MCF 10A (cell line): ENCODE results near the gene ORM2. TPM values are rescaled to one million over a fixed set of nuclear protein-coding genes. Genes with fewer than 3 reads are reported as not detected.

Experiments used
- BruUV-seq: library from RNA; stranded (reverse); fragments of 400-500 nt; replicated peaks from 2 replicates; lab custom pipeline; 2021; lab: Mats Ljungman, UMichigan
- CTCF ChIA-PET: fragments of 300-600 bp; sonication (Branson Sonifier 250); formaldehyde crosslinking; extraction: SDS; loops from one replicate; lab custom pipeline; 2021; ENCODE audit warnings: antibody characterized with exemption, inconsistent platforms; lab: Yijun Ruan, JAX
- POLR2A ChIA-PET: fragments of 300-600, 350-650 bp; sonication (Branson Sonifier 250); formaldehyde crosslinking; extraction: SDS; loops from one replicate; lab custom pipeline; 2020; ENCODE audit warnings: antibody characterized with exemption, inconsistent platforms; lab: Yijun Ruan, JAX
- DNase-seq: peaks from one replicate; pipeline ENCODE4 v3.0.0-alpha.2; 2018; ENCODE audit not compliant: unreplicated experiment
- H3K27ac Mint-ChIP-seq: one replicate; pipeline ENCODE4 v1.8.0; 2022; ENCODE audit warnings: mild to moderate bottlenecking, low read depth, mixed read lengths; ENCODE audit not compliant: unreplicated experiment
- H3K27me3 Mint-ChIP-seq: one replicate; pipeline ENCODE4 v1.8.0; 2022; ENCODE audit warnings: mixed read lengths; ENCODE audit not compliant: insufficient read depth, unreplicated experiment
- H3K36me3 Mint-ChIP-seq: one replicate; pipeline ENCODE4 v1.8.0; 2022; ENCODE audit warnings: mild to moderate bottlenecking, moderate library complexity, mixed read lengths; ENCODE audit not compliant: insufficient read depth, unreplicated experiment
- H3K4me1 Mint-ChIP-seq: one replicate; pipeline ENCODE4 v1.8.0; 2022; ENCODE audit warnings: mixed read lengths; ENCODE audit not compliant: insufficient read depth, unreplicated experiment
- H3K4me3 Mint-ChIP-seq: one replicate; pipeline ENCODE4 v1.8.0; 2022; ENCODE audit warnings: mild to moderate bottlenecking, moderate library complexity, mixed read lengths; ENCODE audit not compliant: unreplicated experiment
- H3K9me3 Mint-ChIP-seq: one replicate; pipeline ENCODE4 v1.8.0; 2022; ENCODE audit warnings: mixed read lengths; ENCODE audit not compliant: unreplicated experiment
- CTCF ChIP-seq: fragments of 200-600 bp; IDR thresholded peaks from one replicate; pipeline ENCODE4 v1.8.0; 2022; ENCODE audit warnings: antibody characterized with exemption, mild to moderate bottlenecking; ENCODE audit not compliant: unreplicated experiment
- intact Hi-C: fragments of 100-400 bp; cut with micrococcal nuclease; formaldehyde crosslinking; loops from 2 replicates; pipeline ENCODE4 v1.14.1; 2022
- total RNA-seq: library from RNA; stranded (reverse); gene quantifications from 2 replicates; pipeline ENCODE4 v1.2.3, GENCODE V29; 2022

ORM2 gene
- total RNA-seq, 1 experiment from 2014 or later, result not detected

DNA sequence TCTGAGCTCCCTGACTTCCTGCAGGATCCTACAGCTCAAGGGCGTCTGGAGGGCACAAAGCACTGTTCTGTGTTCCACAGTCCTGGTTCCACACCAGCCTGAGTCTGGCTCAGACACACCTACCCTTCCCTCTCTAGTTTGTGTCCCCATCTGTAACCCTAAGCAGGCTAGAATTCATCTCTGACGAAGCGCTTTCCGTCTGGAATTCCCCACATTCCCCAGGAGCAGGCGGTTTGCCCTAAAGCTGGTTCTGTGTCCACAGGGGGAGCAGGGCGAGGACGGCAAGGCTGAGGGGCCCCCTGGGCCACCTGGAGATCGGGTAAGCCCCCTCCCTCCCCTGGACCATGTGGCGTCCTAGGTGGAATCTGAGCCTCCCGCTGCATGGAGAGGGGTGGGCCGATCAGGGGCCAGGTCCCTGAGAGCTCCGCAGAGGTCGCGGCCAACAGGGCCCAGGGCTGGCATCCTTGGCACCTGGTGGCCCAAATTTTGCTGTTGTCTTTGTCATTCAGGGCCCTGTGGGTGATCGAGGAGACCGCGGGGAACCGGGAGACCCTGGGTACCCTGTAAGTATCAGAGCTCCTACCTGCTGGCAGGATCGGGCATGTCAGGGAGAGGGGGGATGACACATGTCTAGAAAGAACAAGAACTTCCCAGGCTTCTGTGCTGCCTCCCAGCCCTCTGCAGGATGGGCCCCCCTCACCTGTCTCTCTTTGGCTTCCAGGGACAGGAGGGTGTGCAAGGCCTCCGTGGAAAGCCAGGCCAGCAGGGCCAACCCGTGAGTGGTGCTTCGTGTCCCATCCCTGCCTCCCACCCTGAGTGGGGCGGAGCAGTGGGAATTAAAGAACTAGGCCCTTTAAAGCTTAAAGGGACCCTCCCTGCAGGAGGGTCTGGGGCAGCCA lies 41.2 kb upstream of the ORM2 start:
- H3K27ac Mint-ChIP-seq, result no peak overlapping the region
- peak; percentile 68 for DNase-seq
- ChIA-PET POLR2A (interaction anchor here (0.7 to 1.3 kb wide), 4 partner anchors 12 to 206 kb away, joined by 3 to 5 read pairs (median 4); no protein-coding TSS in a partner anchor), CTCF (interaction anchor here (0.6 to 8.7 kb wide), 9 partner anchors 9 to 482 kb away, joined by 3 to 160 read pairs (median 4); partner anchors contain the start of gene COL27A1)
- peaks cover 6% of the 10 kb centered on the region for H3K36me3 Mint-ChIP-seq
- H3K27me3 Mint-ChIP-seq, result no peaks in the 10 kb centered on the region
- no TSS peak for BruUV-seq
- peaks cover 15% of the 10 kb centered on the region for H3K4me1 Mint-ChIP-seq
- intact Hi-C loops, result no loop called here
- H3K9me3 Mint-ChIP-seq, result no peaks in the 10 kb centered on the region
- peak overlapping the region; percentile 45 for H3K4me3 Mint-ChIP-seq
- no peak for TF ChIP-seq CTCF

- peaks cover 15% of the 10 kb centered on the region for H3K4me1 Mint-ChIP-seq
- ChIA-PET POLR2A (interaction anchor here (1.3 kb wide), 1 partner anchor 207 kb away, joined by 4 read pairs; no protein-coding TSS in a partner anchor), CTCF (interaction anchor here (1.4 to 8.7 kb wide), 7 partner anchors 7 to 206 kb away, joined by 4 to 160 read pairs (median 28); partner anchors contain the start of gene COL27A1)
- no peak overlapping the region for H3K4me3 Mint-ChIP-seq
- intact Hi-C loops, result no loop called here
- no TSS peak for BruUV-seq
- H3K36me3 Mint-ChIP-seq, result peaks cover 6% of the 10 kb centered on the region
- H3K9me3 Mint-ChIP-seq, result no peaks in the 10 kb centered on the region
- no peak for TF ChIP-seq CTCF
- no peak for DNase-seq
- no peak overlapping the region for H3K27ac Mint-ChIP-seq
- no peaks in the 10 kb centered on the region for H3K27me3 Mint-ChIP-seq
These were observed 40.6 kb upstream of the ORM2 start for GRCh38 chr9:114289106-114289505.

- intact Hi-C loops, result no loop called here
- peaks cover 6% of the 10 kb centered on the region for H3K36me3 Mint-ChIP-seq
- ChIA-PET POLR2A (no interaction called here), CTCF (interaction anchor here (0.7 to 8.7 kb wide), 25 partner anchors 8 to 483 kb away, joined by 3 to 160 read pairs (median 8); partner anchors contain the start of gene COL27A1)
- H3K4me1 Mint-ChIP-seq, result peaks cover 15% of the 10 kb centered on the region
- no peak for DNase-seq
- H3K9me3 Mint-ChIP-seq, result peaks cover 3% of the 10 kb centered on the region
- no peaks in the 10 kb centered on the region for H3K27me3 Mint-ChIP-seq
- no peak for TF ChIP-seq CTCF
- H3K27ac Mint-ChIP-seq, result no peak overlapping the region
- no TSS peak for BruUV-seq
- H3K4me3 Mint-ChIP-seq, result no peak overlapping the region
These were observed 39.8 kb upstream of the ORM2 start for GRCh38 chr9:114289571-114290481.
